Measurements from ENCODE around the gene PRKCI. TPM values are rescaled to one million over a fixed set of nuclear protein-coding genes. Genes with fewer than 3 reads are reported as not detected.
A peak's percentile ranks its signal among the peaks of the same experiment; 100 is the strongest.
"Not testable (repeated sequence)": the region's sequence is repeated elsewhere in the genome, so short reads cannot be mapped to it uniquely, and the experiment has no call there.

Gene PRKCI
- polyA plus RNA-seq (2013, experiment 1 of 2; ENCODE audit: insufficient read length): 31.2 TPM
- 38.1 TPM for polyA plus RNA-seq (2013, experiment 2 of 2; ENCODE audit: insufficient read length)

DNA sequence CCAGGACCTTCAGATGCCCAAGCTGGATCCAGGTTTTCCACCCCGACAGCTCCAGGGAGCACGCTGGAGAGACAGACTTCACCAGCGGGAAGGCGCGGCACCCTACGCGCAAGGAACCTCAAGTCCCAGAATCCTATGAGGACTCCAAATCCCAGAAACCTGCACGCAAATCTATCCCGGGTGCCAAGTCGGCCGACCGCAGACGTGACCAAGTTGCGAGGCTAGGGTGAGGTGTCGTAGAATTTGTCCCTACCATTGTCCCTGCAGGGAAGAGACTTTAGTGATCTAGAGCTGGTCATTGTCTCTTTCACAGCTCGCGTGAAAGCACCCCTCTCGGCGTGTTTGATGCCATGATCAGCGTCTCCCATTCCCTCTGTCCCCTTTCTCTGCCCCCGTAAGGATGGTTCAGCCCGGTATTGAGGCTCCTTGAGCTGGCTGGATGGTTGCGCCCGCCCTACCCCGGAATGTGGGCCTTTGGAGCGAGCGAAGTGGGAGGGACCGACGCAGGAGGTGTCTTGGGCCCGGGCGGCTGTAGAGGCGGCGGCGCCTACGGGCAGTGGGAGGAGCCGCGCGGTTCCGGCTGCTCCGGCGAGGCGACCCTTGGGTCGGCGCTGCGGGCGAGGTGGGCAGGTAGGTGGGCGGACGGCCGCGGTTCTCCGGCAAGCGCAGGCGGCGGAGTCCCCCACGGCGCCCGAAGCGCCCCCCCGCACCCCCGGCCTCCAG, at the start of gene PRKCI:
Gene PRKCI (plus strand): TSS at position 501 of the 723 bp plus-strand sequence. CDS start 246 bp downstream, outside the sequence.
- peak; percentile 99 for DNase-seq

DNA sequence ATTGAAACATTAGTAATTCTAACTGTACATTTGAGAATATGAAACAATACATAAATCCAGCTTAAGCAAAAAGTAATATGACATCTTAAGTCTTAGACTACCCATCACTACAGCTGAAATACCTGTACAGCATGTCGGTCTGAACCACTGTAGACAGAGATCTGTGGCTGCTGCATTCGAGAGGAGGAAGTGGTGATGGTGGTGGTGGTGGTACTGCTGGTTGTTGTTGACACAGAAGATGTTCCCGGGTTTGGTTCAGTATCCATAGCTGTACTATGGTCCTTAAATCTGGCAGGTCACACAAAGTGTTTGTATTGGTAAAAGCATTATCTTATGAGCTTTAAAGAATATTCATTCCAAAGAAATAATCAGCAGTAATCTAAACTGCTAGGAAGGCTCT, 43.6 kb upstream of the PRKCI start:
- no peak for DNase-seq

DNA sequence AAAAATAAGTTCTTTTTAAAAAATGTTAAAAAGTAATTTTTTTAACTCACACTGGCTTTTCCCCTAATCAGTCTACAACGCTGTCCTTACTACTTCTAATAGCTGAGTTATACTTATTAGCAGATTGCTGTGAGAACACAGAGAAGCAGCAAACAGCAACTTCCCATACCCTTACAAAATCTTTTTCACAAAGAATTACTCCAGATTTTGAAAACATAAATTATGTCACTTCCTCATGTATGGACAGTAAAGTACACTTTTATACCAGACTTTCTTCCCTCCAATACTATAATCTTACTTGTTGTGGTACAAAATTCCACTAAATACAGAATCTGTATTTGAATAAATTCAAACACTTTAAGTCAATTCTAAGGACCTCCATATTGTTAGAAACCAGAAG, 42.8 kb upstream of the PRKCI start:
- no peak for DNase-seq

DNA sequence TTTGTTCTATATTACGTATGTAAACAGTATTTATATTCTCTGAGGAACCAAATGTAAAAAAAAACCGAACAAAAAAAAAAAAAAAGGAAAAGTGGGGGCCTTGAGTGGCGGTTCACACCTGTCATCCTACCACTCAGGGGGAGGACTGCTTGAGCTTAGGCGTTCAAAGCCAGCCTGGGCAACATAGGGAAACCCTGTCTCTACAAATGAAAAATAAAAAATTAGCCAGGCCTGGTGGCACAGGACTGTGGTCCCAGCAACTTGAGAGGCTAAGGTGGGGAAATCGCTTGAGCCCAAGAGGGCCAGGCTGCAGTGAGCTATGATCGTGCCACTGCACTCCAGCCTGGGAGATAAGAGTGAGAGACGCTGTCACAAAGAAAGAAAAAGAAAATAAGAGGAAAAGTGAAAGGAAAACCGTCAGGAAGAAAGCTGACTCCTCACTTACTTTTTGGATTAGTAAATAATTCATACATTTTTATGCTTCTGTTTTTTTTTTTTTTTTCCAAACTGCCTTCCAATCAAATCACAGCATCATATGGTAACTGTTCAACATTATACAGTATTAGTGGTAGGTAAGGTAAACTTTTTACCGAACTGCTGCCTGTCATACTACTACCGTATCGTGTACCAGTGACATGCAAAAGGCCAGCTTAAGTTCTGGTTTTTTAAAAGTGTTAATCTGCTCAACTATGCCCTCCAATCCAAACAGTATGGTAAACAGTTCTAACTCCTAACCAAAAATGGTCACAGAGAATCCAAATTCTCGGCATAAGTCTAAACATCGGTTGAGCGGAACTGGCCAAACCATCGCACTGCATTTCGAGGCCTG, 41.9 kb upstream of the PRKCI start:
- peak; percentile 2 for DNase-seq

DNA sequence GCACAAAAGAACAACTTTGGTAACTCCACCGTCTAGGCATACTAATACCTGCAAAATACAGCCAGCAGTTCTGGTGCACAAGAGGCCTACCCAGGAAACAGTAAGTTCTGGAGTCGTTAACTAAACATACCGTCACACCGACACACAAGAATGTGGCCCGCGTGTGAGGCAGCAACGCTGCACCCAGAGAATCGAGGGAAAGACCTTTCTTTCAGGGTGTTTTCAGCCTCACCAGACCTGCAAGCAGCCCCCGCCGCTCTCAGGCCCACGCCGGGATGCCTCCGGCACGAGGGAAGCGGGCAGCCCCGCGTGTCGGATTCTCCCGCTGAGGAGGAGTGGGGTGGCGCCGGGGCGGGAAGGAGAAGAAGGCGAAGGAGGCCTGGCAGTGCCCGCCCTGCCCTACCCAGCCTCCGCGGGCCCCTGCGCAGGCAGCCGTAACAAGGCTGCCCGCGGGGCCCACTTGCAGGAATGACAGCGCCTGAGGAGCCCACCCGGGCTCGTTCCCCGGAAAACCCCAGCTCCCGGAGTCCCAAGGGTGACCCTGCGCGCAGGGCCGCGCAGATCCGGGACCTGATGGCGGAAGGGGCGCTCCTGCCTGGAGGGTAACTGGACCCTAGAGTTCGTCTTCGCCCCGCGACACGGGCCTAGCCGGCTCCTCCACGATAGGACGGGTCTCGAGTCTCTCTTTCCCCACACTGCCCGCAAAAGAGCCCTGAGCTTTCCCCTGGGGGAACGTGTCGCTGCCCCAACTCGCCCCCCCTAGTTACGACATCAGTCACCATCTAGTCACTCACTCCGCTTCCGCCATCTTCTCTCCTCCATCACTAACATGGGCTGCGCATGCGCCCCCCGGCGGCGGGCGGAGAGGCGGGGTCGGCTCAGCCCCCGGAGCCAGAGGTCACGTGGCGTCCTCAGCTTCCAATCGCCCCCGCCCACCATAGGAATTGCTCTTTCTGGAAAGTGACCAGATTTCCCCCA, 41.0 kb upstream of the PRKCI start, which contains the start of gene PHC3:
Gene PHC3 (minus strand): TSS at position 826 of the 978 bp plus-strand sequence. CDS start 18 bp downstream, at position 808.
- peak; percentile 93 for DNase-seq

DNA sequence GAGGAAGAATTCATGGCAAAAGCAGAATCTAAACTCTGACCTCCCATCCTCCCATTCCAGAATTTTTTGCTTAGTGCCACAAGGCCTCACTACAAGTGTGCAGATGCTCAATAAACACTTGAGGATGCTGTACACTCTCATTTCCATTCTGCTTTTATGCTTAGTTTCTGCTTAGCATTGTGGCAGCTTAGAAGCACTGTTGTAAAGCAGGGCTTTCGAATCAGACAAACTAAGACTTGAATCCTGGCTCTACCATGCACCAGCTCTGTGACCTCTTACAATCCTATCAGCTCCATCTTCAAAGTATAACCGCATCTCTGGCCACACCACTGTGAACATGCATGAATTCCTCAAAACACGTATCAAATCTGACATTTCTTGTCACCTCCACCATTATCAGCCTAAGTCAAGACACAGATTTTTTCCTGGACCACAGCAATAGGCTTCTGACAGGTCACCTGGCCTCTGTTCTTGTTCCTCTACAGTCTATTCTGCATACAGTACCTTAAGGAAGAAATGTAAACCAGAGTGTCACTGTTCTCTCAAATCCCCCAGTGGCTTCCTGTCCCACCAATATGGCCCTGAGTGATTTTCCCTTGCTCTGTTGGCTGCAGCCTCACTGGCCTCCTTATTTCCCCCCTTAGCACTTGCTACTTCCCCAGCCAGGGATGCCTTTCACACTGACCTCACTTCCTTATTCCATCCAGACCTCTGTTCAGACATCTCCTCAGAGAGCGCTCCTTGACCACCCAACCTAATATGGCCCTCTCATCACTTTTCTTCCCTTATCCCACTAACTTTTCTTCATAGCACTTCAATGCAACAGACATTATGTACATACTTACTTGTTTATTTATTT, 32.6 kb upstream of the PRKCI start:
- DNase-seq: no peak

DNA sequence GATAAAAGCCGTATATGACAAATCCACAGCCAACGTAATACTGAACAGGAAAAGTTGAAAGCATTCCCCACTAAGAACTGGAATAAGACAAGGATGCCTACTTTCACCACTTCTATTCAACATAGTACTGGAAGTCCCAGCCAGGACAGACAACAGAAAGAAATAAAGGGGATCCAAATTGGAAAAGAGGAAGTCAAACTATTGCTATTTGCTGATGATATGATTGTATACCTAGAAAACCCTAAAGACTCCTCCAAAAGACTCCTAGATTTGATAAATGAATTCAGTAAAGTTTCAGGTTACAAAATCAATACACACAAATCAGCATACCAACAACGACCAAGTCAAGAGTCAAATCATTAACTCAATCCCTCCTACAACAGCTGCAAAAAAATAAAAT, 26.5 kb upstream of the PRKCI start:
- not testable (repeated sequence) for DNase-seq

DNA sequence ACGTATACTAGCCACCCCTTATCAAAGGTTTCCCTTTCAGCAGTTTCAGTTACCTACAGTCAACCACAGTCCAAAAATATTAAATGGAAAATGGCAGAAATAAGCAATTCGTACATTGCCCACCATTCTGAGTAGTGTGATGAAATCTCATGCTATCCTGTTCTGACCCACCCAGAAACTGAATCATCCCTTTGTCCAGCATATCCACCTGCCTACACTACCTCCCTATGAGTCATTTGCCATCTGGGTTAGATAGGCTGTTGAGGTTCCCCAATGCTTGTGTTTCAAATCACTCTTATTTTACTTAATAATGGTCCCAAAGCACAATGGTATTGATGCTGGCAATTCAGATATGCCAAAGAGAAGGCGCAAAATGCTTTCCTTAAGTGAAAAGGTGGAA, 25.4 kb upstream of the PRKCI start:
- no peak for DNase-seq

DNA sequence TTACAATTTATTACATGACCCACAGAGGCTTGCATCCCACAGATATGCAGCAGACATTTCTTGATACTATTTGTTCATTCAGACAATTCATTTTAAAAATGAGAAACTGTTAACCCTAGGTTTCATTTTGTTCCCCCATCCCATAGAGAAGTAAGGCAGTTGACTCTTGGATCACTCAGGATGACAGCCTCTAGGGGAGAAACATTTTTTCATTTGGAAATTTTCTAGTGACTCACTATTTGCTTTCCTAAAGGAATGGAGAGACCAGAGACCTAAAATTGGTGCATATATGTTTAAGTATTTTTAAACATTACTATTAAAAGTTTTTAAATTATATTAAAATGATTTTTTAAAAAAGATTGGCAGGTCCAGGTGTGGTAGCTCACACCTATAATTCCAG, 21.2 kb upstream of the PRKCI start:
- no peak for DNase-seq

DNA sequence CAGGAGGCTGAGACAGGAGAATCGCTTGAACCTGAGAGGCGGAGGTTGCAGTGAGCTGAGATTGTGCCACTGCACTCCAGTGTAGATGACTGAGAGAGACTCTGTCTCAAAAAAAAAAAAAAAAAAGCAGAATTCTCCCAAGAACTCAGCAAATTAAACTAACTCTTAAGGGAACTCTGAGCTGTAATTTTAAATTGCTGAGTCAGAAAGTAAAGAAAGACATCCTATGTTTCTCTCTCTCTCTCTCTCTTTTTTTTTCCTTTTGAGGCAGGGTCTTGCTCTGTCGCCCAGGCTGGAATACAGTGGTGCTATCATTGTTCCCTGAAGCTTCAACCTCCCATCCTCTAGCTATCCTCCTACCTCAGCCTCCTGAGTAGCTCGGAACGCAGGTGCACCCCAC, 20.7 kb upstream of the PRKCI start:
- DNase-seq: no peak

DNA sequence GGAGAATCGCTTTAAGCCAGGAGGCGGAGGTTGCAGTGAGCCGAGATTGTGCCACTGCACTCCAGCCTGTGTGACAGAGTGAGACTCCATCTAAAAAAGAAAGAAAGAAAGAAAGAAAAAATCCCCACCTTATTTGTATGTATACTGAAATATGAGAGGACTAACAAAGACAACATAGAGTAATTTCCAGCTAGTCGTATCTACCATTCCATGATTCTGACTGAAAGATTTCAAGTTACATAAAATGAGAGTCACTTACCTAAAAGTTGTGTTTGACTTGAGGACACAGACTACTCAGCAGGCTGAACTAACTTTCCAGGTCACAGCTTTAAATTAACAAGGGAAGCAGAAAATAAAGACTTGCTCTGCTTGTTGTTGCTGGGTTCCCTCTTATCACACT, 18.8 kb upstream of the PRKCI start:
- DNase-seq: no peak

DNA sequence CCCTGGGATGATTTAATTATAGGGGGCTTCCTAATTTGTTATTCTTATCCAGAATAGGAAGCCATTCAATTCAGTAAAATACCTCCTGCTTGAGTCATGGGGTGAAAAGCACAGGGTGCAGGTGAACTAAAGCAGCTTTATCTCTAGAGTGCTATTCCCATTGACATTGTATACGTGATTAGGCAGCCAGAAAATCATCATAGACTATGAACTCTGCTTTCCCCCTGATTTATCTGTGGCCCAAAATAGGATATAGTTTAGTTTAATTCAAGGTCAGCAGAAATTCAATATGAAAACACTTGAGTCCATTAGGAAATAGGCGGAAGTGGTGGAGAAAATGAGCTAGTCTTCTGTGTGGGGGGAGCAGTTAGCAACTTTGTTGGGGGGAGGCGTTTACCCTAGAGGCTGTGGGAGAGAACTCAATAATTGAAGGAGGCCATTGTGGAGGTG, 18.2 kb upstream of the PRKCI start:
- no peak for DNase-seq

DNA sequence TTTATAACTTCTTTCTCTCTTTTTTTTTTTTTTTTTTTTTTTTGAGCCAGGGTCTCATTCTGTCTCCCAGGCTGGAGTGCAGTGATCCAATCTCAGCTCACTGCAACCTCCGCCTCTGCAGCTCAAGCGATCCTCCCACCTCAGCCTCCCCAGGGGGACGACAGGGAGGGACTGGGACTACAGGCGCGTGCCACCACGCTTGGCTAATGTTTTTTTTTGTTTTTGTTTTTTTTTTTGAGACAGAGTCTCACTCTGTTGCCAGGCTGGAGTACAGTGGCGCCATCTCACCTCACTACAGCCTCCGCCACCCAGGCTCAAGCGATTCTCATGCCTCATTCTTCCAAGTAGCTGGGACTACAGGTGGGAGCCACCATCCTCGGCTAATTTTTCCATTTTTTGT, 17.7 kb upstream of the PRKCI start:
- no peak for DNase-seq

DNA sequence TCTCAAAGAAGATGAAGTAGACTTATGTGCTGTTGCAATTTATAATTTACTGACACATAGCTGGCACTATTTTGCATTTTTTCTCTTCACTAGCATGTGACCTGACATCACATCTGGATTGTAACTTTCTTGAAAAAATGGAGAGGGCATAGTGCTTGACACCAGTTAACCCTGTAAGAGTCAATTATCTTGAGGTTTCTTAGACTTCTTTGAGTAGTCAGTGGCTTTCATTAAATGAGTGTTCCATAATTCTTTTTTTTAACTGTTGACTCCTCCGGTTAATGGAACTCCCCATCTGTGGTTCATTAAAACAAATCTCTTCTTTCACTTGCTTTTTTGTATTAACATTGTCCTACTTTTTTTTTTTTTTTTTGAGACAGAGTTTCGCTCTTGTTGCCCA, 16.9 kb upstream of the PRKCI start:
- no peak for DNase-seq

DNA sequence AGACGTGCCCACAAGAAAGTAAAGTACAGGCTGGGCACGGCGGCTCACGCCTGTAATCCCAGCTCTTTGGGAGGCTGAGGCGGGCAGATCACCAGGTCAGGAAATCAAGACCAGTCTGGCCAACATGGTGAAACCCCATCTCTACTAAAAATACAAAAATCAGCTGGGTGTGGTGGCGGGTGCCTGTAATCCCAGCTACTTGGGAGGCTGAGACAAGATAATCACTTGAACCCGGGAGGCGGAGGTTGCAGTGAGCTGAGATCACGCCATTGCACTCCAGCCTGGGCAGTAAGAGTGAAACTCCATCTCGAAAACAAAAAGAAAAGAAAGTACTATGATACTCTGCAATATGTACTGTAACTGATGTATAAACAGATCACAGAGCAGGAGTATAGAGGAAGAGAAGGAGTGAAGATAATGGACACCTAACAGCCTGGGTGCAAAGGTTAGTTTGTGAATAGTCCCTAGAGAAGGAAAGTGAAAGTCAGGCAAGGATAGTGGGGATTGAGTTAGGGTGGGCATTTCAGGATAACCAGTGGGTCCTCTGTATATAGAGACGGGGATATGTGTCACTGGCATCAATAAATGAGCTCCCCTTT, 16.0 kb upstream of the PRKCI start:
- not testable (repeated sequence) for DNase-seq

DNA sequence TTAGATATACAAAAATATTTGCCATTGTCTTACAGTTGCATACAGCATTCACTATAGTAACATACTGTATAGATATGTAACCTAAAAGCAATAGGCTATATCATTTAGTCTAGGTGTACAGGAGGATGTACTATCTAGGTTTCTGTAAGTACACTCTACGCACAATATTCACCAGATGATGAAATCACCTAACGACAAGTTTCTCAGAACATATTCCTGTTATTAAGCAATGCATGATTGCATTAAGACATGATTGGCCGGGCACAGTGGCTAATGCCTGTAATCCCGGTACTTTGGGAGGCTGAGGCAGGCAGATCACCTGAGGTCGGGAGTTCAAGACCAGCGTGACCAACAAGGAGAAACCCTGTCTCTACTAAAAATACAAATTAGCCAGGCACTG, 14.5 kb upstream of the PRKCI start:
- no peak for DNase-seq

DNA sequence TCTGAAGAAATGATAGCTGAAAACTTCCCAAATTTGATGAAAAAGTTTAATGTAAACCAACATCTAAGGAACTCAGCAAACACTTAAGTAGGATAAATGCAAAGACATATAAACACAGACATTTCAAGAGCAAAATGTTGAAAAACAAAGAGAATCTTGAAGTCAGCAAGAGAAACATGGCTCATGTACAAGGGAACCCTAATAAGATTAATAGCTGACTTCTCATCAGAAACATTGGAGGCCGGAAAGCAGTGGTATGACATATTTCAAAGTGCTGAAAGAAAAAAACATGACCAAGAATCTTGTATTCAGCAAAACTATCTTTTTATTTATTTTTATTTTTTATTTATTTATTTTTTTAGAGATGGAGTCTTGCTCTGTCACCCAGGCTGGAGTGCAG, 10.6 kb upstream of the PRKCI start:
- no peak for DNase-seq

DNA sequence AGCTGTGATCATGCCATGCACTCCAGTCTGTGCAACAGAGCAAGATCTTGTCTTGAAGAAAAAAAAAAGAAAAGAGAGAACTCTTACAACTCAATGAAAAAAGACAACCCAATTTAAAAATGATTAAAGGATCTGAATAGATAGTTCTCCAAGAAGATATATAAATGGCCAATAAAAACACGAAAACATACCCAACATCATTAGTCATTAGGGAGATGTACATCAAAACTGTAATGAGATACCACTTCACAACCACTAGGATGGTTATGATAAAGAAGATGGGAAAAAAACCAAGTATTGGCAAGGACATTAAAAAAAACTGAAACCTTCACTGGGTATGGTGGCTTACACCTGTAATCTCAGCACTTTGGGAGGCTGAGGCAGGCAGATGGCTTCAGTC, 2.4 kb upstream of the PRKCI start:
- no peak for DNase-seq

DNA sequence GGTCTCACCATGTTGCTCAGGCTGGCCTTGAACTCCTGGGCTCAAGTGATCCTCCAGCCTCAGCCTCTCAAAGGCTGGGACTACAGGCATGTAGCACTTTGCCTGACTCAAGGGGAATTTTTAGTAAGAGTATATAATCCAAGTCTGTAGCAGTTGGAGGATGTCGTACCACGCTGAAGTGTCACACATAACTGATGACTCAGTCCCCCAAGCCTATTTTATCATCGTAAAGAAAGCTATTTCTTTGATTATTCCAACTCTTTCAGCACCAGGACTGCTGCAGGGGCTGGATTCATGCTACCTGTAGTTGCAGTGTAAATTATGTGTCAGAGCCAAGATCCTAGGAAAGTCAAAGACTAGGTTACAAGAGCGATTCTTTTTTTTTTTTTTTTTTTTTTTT, 1.4 kb upstream of the PRKCI start:
- no peak for DNase-seq

DNA sequence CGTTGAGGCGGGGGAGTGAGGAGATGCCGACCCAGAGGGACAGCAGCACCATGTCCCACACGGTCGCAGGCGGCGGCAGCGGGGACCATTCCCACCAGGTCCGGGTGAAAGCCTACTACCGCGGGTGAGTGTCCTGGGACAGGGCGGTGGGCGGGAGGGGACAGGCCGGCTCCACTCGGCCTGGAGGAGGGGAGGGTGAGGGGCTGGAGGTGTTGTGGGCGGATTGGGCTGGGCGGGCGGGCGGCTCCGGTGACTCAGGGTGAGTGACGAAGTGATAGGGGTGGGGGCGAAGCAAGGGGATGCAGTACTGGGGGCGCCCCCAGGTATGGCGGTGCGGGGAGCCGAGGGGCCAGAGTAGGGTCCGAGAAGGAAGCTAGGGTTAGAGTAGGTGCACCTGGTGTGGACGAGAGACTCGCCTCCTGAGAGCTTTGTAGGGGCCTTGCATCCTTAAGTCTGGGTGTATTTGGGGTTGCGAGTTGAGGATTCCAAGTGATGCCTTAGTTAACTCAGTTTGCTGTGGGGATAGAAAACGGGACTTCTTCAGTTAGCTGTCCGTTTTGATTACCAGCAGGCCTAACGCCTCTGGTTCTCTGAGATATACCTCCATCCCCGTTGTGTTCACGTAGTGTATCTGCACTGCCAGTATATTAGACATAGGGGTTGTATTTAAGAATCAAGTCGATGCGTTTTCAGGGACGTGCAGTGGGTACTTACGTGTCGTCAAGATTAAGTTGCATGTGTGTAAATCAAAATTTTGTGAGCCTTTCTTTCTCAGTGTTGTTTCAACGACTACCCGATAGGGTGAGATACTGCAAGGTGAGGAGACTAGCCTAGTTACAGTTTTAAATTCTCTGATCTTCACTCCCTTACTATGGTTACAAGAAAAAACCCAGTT, 670 bp downstream of the PRKCI start:
- DNase-seq: peak; percentile 11

All from fibroblast of skin of scalp (primary cell).